ENCODE measurements around the gene TTC33. TPM values are rescaled to one million over a fixed set of nuclear protein-coding genes. Genes with fewer than 3 reads are reported as not detected.
"Not testable (repeated sequence)": the region's sequence is repeated elsewhere in the genome, so short reads cannot be mapped to it uniquely, and the experiment has no call there.

TTC33 gene
- total RNA-seq, 2 experiments from 2014 or later = 16.3 to 17.7 TPM

GRCh38 chr5:40646266-40646665, 109.5 kb downstream of the TTC33 start:
- peaks cover 10% of the 10 kb centered on the region for H3K9me3 Mint-ChIP-seq (ENCODE audit: low read depth)
- peaks cover 35% of the 10 kb centered on the region for H3K36me3 Mint-ChIP-seq
- peaks cover 36% of the 10 kb centered on the region for H3K4me1 Mint-ChIP-seq
- H3K27me3 Mint-ChIP-seq = no peaks in the 10 kb centered on the region
- no peak overlapping the region for H3K4me3 Mint-ChIP-seq
- no peak for DNase-seq
- CTCF ChIA-PET = no interaction called here
- ATAC-seq = no peak
- no peak overlapping the region for H3K27ac Mint-ChIP-seq

GRCh38 chr5:40639531-40639930, 116.2 kb downstream of the TTC33 start:
- ATAC-seq, CTCF ChIA-PET, DNase-seq, H3K4me3 Mint-ChIP-seq, H3K27ac Mint-ChIP-seq, H3K27me3 Mint-ChIP-seq: not testable (repeated sequence)
- Mint-ChIP-seq H3K9me3 (ENCODE audit: low read depth) (peaks cover 25% of the 10 kb centered on the region), H3K4me1 (peaks cover 12% of the 10 kb centered on the region), H3K36me3 (peaks cover 59% of the 10 kb centered on the region)

GRCh38 chr5:40634593-40634992, 121.2 kb downstream of the TTC33 start:
- CTCF ChIA-PET = interaction anchor here (0.9 kb wide), 1 partner anchor 11 kb away, joined by 3 read pairs; no protein-coding TSS in a partner anchor
- no peak for DNase-seq

GRCh38 chr5:40634154-40634553, 121.6 kb downstream of the TTC33 start:
- Mint-ChIP-seq H3K9me3 (ENCODE audit: low read depth) (peaks cover 21% of the 10 kb centered on the region), H3K4me3 (no peak overlapping the region), H3K27ac (no peak overlapping the region), H3K4me1 (no peaks in the 10 kb centered on the region), H3K36me3 (peaks cover 42% of the 10 kb centered on the region), H3K27me3 (no peaks in the 10 kb centered on the region)
- DNase-seq (no peak), ATAC-seq (no peak)
- CTCF ChIA-PET = interaction anchor here (0.9 kb wide), 1 partner anchor 11 kb away, joined by 3 read pairs; no protein-coding TSS in a partner anchor

More at GRCh38 chr5:40634593-40634992, 121.2 kb downstream of the TTC33 start:
- Mint-ChIP-seq H3K27ac (no peak overlapping the region), H3K4me1 (no peaks in the 10 kb centered on the region), H3K9me3 (ENCODE audit: low read depth) (peaks cover 21% of the 10 kb centered on the region), H3K4me3 (no peak overlapping the region), H3K27me3 (no peaks in the 10 kb centered on the region), H3K36me3 (peaks cover 44% of the 10 kb centered on the region)
- no peak for ATAC-seq

- Mint-ChIP-seq H3K27ac (no peak overlapping the region), H3K4me3 (no peak overlapping the region), H3K27me3 (no peaks in the 10 kb centered on the region), H3K4me1 (no peaks in the 10 kb centered on the region), H3K9me3 (ENCODE audit: low read depth) (peaks cover 7% of the 10 kb centered on the region), H3K36me3 (peaks cover 17% of the 10 kb centered on the region)
- CTCF ChIA-PET = no interaction called here
- DNase-seq (no peak), ATAC-seq (no peak)
Measured at GRCh38 chr5:40631236-40631635, 124.5 kb downstream of the TTC33 start.

- no peak overlapping the region for H3K27ac Mint-ChIP-seq
- no peaks in the 10 kb centered on the region for H3K27me3 Mint-ChIP-seq
- ATAC-seq (no peak), DNase-seq (no peak)
- CTCF ChIA-PET = no interaction called here
- peaks cover 12% of the 10 kb centered on the region for H3K36me3 Mint-ChIP-seq
- H3K4me1 Mint-ChIP-seq = no peaks in the 10 kb centered on the region
- H3K4me3 Mint-ChIP-seq = no peak overlapping the region
- H3K9me3 Mint-ChIP-seq (ENCODE audit: low read depth) = peaks cover 3% of the 10 kb centered on the region
Measured at GRCh38 chr5:40630126-40630525, 125.6 kb downstream of the TTC33 start.

GRCh38 chr5:40628407-40628806, 127.4 kb downstream of the TTC33 start:
- DNase-seq = no peak
- peaks cover 7% of the 10 kb centered on the region for H3K4me1 Mint-ChIP-seq
- peaks cover 11% of the 10 kb centered on the region for H3K36me3 Mint-ChIP-seq
- CTCF ChIA-PET = no interaction called here
- no peak overlapping the region for H3K4me3 Mint-ChIP-seq
- no peak for ATAC-seq
- no peaks in the 10 kb centered on the region for H3K27me3 Mint-ChIP-seq
- no peak overlapping the region for H3K27ac Mint-ChIP-seq
- peaks cover 3% of the 10 kb centered on the region for H3K9me3 Mint-ChIP-seq (ENCODE audit: low read depth)

GRCh38 chr5:40627706-40628105, 128.1 kb downstream of the TTC33 start:
- DNase-seq = no peak
- Mint-ChIP-seq H3K27ac (no peak overlapping the region), H3K27me3 (no peaks in the 10 kb centered on the region), H3K36me3 (peaks cover 10% of the 10 kb centered on the region), H3K4me3 (no peak overlapping the region), H3K4me1 (peaks cover 9% of the 10 kb centered on the region), H3K9me3 (ENCODE audit: low read depth) (peaks cover 3% of the 10 kb centered on the region)
- ATAC-seq = no peak
- CTCF ChIA-PET = no interaction called here

- Mint-ChIP-seq H3K4me1 (peaks cover 10% of the 10 kb centered on the region), H3K36me3 (peaks cover 11% of the 10 kb centered on the region), H3K4me3 (no peak overlapping the region), H3K9me3 (ENCODE audit: low read depth) (peaks cover 3% of the 10 kb centered on the region), H3K27ac (no peak overlapping the region), H3K27me3 (no peaks in the 10 kb centered on the region)
- CTCF ChIA-PET = no interaction called here
- no peak for DNase-seq
- no peak for ATAC-seq
Measured at GRCh38 chr5:40626801-40627200, 129.0 kb downstream of the TTC33 start.

- peaks cover 2% of the 10 kb centered on the region for H3K9me3 Mint-ChIP-seq (ENCODE audit: low read depth)
- H3K36me3 Mint-ChIP-seq = peaks cover 15% of the 10 kb centered on the region
- no peak overlapping the region for H3K4me3 Mint-ChIP-seq
- DNase-seq (no peak), ATAC-seq (no peak)
- H3K27me3 Mint-ChIP-seq = no peaks in the 10 kb centered on the region
- H3K27ac Mint-ChIP-seq = no peak overlapping the region
- CTCF ChIA-PET = interaction anchor here (1.0 kb wide), 1 partner anchor 11 kb away, joined by 3 read pairs; no protein-coding TSS in a partner anchor
- H3K4me1 Mint-ChIP-seq = peaks cover 11% of the 10 kb centered on the region
Measured at GRCh38 chr5:40623480-40624420, 132.0 kb downstream of the TTC33 start.

GRCh38 chr5:40622463-40623252, 133.1 kb downstream of the TTC33 start:
- Mint-ChIP-seq H3K9me3 (ENCODE audit: low read depth) (peaks cover 2% of the 10 kb centered on the region), H3K36me3 (peaks cover 15% of the 10 kb centered on the region), H3K4me3 (no peak overlapping the region), H3K27ac (no peak overlapping the region), H3K27me3 (no peaks in the 10 kb centered on the region), H3K4me1 (peaks cover 11% of the 10 kb centered on the region)
- DNase-seq = no peak
- no peak for ATAC-seq
- CTCF ChIA-PET = interaction anchor here (1.0 kb wide), 1 partner anchor 12 kb away, joined by 3 read pairs; no protein-coding TSS in a partner anchor

- Mint-ChIP-seq H3K27me3 (no peaks in the 10 kb centered on the region), H3K4me1 (peaks cover 22% of the 10 kb centered on the region), H3K9me3 (ENCODE audit: low read depth) (no peaks in the 10 kb centered on the region), H3K4me3 (no peak overlapping the region), H3K36me3 (peaks cover 11% of the 10 kb centered on the region), H3K27ac (no peak overlapping the region)
- CTCF ChIA-PET = no interaction called here
- DNase-seq (no peak), ATAC-seq (no peak)
Measured at GRCh38 chr5:40619421-40619820, 136.3 kb downstream of the TTC33 start.

GRCh38 chr5:40618926-40619325, 136.8 kb downstream of the TTC33 start:
- CTCF ChIA-PET = no interaction called here
- H3K27ac Mint-ChIP-seq = no peak overlapping the region
- DNase-seq (no peak), ATAC-seq (no peak)
- peaks cover 21% of the 10 kb centered on the region for H3K4me1 Mint-ChIP-seq
- no peak overlapping the region for H3K4me3 Mint-ChIP-seq
- no peaks in the 10 kb centered on the region for H3K9me3 Mint-ChIP-seq (ENCODE audit: low read depth)
- H3K27me3 Mint-ChIP-seq = no peaks in the 10 kb centered on the region
- peaks cover 10% of the 10 kb centered on the region for H3K36me3 Mint-ChIP-seq

Measured in activated CD8-positive, alpha-beta memory T cell treated with anti-CD3 and anti-CD28 coated beads, Interleukin-2, amount 10 ng/mL, durations not matched to agents 7 days and 5 days (primary cell).